Measurements from ENCODE around the gene MOV10L1. TPM values are rescaled to one million over a fixed set of nuclear protein-coding genes. Genes with fewer than 3 reads are reported as not detected.
"Not testable (repeated sequence)": the region's sequence is repeated elsewhere in the genome, so short reads cannot be mapped to it uniquely, and the experiment has no call there.

Gene MOV10L1
- total RNA-seq, 1 donor from 2014 or later, result 1.0 TPM

GRCh38 chr22:50160947-50161346 lies 71.1 kb downstream of the MOV10L1 start:
- DNase-seq, result no peak

DNA sequence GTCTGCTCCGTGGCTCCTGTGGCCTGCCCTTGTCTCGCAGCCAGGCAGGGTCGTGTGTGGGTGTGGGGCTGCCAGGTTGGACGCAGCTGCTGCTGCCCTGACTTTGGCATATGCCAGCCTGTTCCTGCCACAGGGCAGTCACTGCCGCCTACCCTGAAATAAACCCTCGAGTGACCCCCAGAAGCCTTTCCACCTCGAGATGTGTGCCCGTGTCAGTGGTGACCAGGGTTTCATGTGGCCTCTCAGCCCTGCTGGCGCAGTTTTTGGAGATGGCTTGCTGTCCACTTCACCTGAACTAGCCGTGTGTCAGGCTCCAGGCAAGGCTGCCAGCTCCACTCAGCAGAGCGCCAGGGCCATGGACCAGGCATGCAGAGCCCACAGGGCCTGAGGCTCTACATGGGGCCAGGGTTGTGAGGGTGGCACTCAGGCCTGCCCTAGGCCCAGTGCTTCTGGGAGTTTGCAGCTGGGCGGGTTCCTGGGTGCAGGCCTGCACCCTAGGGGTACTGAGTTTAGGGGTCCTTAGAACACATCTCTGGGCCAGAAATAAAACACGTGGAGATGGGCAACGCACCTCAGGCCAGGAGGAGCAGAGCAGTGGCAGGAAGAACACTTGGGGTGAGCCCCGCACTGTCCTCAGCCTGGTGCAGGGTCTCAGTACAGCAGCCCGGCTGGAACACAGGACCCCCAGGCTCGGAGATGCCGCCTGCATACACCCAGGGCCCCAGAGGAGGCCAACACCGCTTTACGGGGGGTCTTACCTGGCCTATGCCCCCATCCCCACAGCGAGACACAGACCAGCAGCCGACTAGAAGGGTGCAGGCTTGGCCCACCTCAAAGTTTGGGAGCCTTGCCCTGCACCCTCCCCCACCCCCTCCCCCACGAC lies 71.9 kb downstream of the MOV10L1 start:
- DNase-seq, result no peak

DNA sequence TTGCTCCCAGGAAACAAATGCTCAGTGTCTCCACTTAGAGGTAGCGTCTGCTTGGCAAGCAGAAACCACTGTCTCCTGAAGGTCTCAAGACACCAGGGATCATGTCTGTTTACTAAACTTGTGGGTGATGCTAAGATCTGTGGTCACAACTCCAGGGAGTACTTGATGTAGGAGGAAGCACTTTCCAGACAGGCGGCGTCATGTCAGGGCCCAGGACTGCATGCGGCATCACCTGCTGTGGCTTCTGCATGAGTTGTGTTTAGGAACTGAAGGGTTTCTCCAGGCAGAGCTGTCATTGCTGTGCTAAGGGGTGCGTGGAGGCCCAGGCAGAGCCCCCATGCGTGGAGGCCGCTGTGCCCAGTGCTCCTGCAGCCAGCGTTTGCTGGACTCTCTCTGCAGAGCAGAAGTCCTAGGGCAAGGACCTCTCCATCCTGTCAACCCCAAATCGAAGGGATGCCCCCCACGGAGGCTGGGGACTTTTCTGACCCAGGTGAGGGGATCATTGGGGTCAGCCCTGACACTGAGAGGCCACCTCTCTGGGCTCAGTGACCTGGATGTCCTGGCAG lies 72.7 kb downstream of the MOV10L1 start:
- DNase-seq, result no peak

- DNase-seq, result no peak
Measured at GRCh38 chr22:50165436-50166123, 75.8 kb downstream of the MOV10L1 start.

- DNase-seq, result no peak
Measured at GRCh38 chr22:50167689-50168489, 78.1 kb downstream of the MOV10L1 start.

- DNase-seq, result not testable (repeated sequence)
Measured at GRCh38 chr22:50168490-50169180, 78.8 kb downstream of the MOV10L1 start.

DNA sequence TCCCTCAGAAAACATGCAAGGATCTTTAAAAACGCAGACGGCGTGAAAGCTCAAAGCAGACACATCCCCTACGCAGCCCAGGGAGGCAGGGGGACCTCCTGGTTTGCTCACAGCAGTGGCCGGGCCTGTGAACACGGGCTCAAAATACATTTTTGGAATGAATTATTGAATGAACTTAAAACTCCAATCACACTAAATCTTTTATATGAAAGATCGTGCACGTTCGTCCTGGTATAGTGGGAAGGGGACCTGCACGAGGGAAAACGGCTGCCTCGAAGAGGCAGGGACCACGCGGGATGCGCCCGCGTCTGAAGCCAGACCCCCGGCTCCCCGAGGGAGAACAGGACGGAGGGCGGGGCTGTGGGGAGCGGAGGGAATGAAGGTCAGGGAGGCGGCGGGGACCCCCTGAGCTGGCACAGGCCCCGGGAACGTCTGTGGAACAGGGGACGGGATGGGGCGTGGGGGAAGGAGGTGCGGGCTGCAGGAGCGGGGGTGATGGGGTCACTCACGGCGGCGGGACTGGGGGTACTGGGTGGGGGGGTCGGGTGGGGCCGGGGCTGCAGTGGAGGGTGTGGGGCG lies 79.5 kb downstream of the MOV10L1 start:
- DNase-seq, result peak; percentile 23

DNA sequence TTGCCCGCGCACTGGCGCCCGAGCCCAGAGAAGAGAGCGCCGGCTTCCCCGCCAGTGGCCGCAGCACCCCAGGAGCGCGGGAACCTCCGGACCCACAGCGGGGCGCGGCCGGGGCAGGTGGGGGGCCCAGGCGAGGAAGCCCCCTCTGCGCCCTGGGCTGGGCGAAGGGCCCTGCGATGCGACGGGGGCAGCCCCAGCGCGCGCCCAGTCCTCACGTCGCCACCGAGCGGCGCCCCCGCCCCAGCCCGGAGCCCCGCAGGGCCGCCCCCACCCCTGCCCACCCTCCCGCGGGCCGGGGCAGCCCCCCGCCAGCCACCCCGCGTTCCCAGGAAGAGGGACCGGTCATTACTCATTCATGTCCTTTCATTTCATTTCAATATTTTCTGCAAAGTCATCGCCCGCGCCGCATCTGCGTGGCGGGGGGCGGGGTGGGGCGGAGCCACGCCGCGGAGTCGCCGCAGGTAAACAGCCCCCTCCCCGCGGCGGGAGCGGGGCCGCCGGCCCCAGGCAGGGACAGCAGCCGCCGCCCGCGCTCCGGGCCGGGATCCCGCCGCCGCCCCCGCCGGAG lies 80.1 kb downstream of the MOV10L1 start:
- peak; percentile 24 for DNase-seq

DNA sequence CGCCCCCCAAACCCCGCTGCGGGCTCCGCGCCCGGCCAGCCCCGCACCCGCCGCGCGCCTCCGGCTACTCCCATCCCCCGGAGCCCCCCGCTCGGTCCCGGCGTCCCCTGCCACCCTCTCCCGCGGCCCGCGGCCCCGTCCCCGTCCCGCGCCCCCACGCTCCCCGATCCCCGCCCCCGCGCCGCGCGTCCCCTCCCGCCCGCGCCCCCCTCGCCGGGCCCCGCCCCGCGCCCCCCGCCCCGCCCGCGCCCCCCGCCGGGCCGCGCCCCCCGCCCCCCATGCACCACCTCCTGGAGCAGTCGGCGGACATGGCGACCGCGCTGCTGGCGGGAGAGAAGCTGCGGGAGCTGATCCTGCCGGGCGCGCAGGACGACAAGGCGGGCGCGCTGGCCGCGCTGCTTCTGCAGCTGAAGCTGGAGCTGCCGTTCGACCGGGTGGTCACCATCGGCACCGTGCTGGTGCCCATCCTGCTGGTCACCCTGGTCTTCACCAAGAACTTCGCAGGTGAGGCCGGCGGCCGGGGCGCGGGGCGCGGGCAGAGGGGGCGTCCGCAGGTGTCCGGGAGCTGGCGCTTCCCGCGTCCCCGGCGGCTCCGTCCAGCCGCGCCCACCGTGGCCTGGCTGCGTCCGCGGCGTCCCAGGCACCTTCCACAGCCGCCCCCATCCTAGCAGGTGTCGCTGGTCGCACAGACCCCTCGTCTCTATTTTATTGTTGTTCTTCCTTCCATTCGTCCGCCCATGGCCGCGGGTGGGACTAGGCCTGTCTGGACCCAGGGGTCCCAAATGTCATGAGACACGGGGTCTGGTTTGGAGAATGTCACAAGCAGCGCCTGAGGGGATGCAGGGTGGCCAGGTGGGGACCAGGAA lies 80.9 kb downstream of the MOV10L1 start, which contains the start of gene PANX2:
Gene PANX2, plus strand, starts transcription at position 279 of the 866 bp plus-strand sequence. Its CDS starts 0 bp downstream, at position 279.
- DNase-seq, result no peak

GRCh38 chr22:50171319-50171964 lies 81.6 kb downstream of the MOV10L1 start:
- no peak for DNase-seq

DNA sequence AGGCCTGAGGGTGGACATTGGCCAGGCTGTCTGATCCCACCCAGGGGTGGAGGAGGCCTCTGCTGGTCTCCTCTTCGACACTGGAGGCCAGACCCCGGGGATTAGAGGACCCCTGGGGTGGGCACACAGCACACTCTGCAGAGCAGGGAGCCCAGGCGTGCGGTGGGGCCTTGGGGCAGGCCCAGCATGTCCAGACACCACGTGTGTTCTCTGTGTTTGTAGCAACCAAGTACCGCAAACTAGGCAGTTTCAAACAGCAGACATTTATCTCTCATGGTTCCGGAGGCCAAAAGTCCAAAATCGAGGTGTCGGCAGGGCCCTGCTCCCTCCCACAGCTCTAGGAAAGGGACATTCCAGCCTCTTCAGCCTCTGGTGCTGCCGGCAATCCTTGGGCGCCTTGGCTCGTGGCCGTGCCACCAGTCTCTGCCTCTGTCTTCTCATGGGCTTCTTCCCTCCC lies 82.2 kb downstream of the MOV10L1 start:
- DNase-seq, result no peak

- no peak for DNase-seq
Measured at GRCh38 chr22:50173311-50173982, 83.6 kb downstream of the MOV10L1 start.

DNA sequence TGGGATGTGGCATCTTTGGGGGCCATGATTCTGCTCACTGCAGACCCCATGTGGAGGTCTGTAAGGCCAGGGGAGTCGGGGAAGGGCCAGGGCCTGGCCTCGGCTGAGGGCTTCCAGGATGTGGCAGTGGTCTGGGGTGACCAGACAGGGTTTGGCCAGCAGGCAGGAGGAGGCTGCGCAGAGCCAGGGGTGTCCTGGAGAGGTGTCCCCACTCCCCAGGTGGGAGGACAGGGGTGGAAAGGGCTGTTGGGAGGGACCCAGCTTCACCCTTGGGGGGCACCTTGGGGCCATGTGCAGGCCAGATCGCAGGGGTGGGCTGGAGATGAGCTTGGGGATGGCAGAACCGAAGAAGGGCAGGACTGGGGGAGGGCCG lies 84.2 kb downstream of the MOV10L1 start:
- DNase-seq, result no peak

DNA sequence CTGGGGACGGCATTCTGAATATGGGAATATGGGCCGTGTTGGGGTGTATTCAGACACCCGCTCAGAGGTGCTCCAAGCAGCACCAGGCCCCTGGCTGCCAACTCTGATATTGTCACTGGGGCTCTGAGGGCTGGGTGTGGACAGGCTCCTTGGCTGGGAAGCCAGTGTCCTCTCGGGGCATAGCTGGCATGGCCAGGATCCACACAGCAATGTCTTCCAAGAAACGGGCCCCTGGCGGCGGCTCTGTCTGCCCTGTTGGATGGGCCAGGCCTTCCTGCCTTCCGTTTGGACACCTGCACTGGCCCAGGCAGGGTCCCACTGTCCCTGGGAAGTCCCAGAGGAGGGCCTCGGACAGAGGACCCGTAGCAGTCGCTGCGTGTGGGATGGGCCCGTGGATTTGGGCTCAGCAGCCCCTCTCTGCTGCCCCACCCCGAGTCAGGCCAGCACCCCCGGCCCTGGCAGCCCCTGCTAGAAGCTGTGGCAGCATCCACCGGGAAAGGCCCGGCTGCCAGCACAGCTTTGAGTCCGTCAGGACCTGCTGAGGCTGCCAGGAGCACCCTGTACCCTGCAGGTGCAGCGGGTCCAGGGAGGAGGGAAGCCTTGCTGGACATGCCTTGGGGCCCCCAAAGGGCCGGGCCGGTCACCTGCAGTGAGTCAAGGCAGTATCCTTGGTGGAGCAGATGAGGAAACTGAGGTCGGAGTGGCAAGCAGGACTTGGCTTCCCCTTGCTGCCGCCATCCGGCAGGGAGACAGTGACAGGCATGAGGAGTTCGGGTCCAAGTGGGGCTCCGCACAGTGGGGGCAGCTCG lies 84.8 kb downstream of the MOV10L1 start:
- no peak for DNase-seq

DNA sequence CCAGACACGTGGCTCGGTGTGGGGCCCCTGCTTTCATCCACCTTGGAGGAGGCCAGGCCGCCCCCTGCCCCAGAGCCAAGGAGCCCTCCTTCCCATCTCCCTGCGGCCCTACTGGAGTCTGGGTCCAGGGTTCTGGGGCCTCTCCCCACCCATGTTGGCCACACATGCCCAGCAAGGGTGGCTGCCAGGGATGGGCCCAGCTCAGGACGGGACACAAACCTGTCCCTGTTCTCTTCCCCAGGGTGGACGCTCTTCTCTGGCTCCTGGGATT lies 85.3 kb downstream of the MOV10L1 start:
- no peak for DNase-seq

DNA sequence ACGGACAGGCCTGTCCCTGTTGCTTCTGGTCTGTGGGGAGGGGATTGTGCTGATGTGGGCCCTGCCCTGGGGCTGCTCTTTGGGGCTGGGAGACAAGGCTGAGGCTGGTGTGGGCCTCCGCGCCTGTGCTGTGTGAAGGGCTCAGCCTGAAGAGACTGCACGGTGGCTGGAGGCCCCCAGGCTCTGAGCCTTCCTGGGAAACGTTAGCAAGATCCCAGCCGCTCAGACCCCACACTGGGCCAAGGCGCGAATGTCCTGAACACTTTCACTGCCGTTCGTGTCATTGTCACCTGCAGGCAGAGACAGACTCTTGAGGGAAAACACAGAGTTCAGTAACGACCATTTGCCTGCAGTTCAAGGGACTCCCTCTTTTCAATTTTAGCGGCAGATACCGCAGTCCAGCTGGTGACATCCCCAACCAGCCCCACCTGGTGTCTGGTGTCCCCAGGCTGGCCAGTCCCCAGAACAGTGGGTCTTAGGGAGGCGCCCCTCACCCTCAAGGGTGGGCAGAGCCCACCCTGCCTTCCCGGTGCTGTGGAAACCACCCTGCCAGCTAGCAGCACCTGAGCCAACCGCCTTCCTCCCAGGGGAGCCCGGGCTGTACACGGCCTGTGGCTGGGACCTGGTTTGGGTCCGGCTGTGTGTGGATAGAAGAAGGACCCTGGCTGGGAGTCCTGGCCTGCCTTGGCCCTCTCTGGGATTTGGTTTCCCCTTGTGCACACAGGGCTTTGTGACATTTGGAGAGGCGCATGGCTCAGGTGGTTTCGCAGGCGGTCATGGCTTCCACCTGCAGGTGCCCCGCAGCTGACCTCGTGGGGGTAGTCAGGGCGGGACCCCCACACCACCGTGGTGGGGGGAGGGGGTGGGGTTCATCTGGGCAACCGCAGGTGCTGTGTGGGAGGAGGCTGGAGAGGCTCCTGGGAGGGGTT lies 86.4 kb downstream of the MOV10L1 start:
- no peak for DNase-seq

Data from tongue (tissue), 2 donors.